ENCODE measurements around the gene C19orf67. TPM values are rescaled to one million over a fixed set of nuclear protein-coding genes. Genes with fewer than 3 reads are reported as not detected.

C19orf67 gene
- total RNA-seq, 4 donors from 2014 or later, result not detected

- TF ChIP-seq POLR2A (IDR thresholded peaks at IDR 0.05) (no peak), CTCF (IDR thresholded peaks at IDR 0.05) (no peak)
- H3K4me1 ChIP-seq, result no peaks in the 10 kb centered on the region
- H3K27me3 ChIP-seq, result no peaks in the 10 kb centered on the region
- no peak for DNase-seq
- H3K4me3 ChIP-seq (replicated peaks in 1 of 3), result no peak overlapping the region
- no peak overlapping the region for H3K27ac ChIP-seq
- no peaks in the 10 kb centered on the region for H3K9me3 ChIP-seq
- intact Hi-C loops (cut with DNase I), result no loop called here
- 100% methylated on average over 1 of the region's 1 CpG for WGBS, 2 donors
- H3K36me3 ChIP-seq, result peaks cover 40 to 47% of the 10 kb centered on the region in 2 donors
Observed at GRCh38 chr19:14103310-14103709, 17.7 kb upstream of the C19orf67 start.

- no peaks in the 10 kb centered on the region for H3K27me3 ChIP-seq
- no peak overlapping the region for H3K4me3 ChIP-seq (replicated peaks in 1 of 3)
- 87 to 90% methylated on average over 10 of the region's 10 CpGs for WGBS, 2 donors
- H3K36me3 ChIP-seq, result peaks cover 40 to 47% of the 10 kb centered on the region in 2 donors
- no peaks in the 10 kb centered on the region for H3K4me1 ChIP-seq
- DNase-seq, result no peak
- no peak overlapping the region for H3K27ac ChIP-seq
- H3K9me3 ChIP-seq, result no peaks in the 10 kb centered on the region
- intact Hi-C loops (cut with DNase I), result no loop called here
- no peak for TF ChIP-seq CTCF (IDR thresholded peaks at IDR 0.05)
- TF ChIP-seq POLR2A (IDR thresholded peaks at IDR 0.05), result no peak
Observed at GRCh38 chr19:14102756-14103155, 17.2 kb upstream of the C19orf67 start.

GRCh38 chr19:14102102-14102696 is 16.6 kb upstream of the C19orf67 start:
- WGBS, 2 donors, result 68 to 84% methylated on average over 9 to 11 of the region's 11 CpGs
- no peak for DNase-seq
- Histone ChIP-seq H3K27ac (no peak overlapping the region), H3K4me3 (replicated peaks in 1 of 3) (no peak overlapping the region), H3K36me3 (peaks cover 46 to 52% of the 10 kb centered on the region in 2 donors), H3K9me3 (no peaks in the 10 kb centered on the region), H3K4me1 (no peaks in the 10 kb centered on the region), H3K27me3 (no peaks in the 10 kb centered on the region)
- intact Hi-C loops (cut with DNase I), result no loop called here
- TF ChIP-seq CTCF (IDR thresholded peaks at IDR 0.05), result no peak
- TF ChIP-seq POLR2A (IDR thresholded peaks at IDR 0.05), result no peak

GRCh38 chr19:14101003-14101545 is 15.5 kb upstream of the C19orf67 start:
- TF ChIP-seq POLR2A (IDR thresholded peaks at IDR 0.05), result no peak
- TF ChIP-seq CTCF (IDR thresholded peaks at IDR 0.05), result no peak
- intact Hi-C loops (cut with DNase I), result no loop called here
- WGBS, 2 donors, result 94 to 98% methylated on average over 6 of the region's 6 CpGs
- Histone ChIP-seq H3K4me1 (no peaks in the 10 kb centered on the region), H3K27me3 (no peaks in the 10 kb centered on the region), H3K4me3 (replicated peaks in 1 of 3) (no peak overlapping the region), H3K27ac (no peak overlapping the region), H3K36me3 (peaks cover 45 to 49% of the 10 kb centered on the region in 2 donors), H3K9me3 (no peaks in the 10 kb centered on the region)
- DNase-seq, result no peak

GRCh38 chr19:14097532-14098151 is 12.1 kb upstream of the C19orf67 start:
- H3K27ac ChIP-seq, result no peak overlapping the region
- H3K36me3 ChIP-seq, result peaks cover 28 to 32% of the 10 kb centered on the region in 2 donors
- 78 to 87% methylated on average over 18 to 19 of the region's 21 CpGs for WGBS, 2 donors
- no peak overlapping the region for H3K4me3 ChIP-seq (replicated peaks in 1 of 3)
- no peak for TF ChIP-seq POLR2A (IDR thresholded peaks at IDR 0.05)
- TF ChIP-seq CTCF (IDR thresholded peaks at IDR 0.05), result no peak
- no peaks in the 10 kb centered on the region for H3K4me1 ChIP-seq
- intact Hi-C loops (cut with DNase I), result no loop called here
- DNase-seq, result no peak
- no peaks in the 10 kb centered on the region for H3K27me3 ChIP-seq
- no peaks in the 10 kb centered on the region for H3K9me3 ChIP-seq
